Measurements from ENCODE around the gene SPATA20. TPM values are rescaled to one million over a fixed set of nuclear protein-coding genes. Genes with fewer than 3 reads are reported as not detected.

The SPATA20 gene
- total and polyA plus RNA-seq, 11 donors = 13.8 to 83.0 (median 52.3) TPM

DNA sequence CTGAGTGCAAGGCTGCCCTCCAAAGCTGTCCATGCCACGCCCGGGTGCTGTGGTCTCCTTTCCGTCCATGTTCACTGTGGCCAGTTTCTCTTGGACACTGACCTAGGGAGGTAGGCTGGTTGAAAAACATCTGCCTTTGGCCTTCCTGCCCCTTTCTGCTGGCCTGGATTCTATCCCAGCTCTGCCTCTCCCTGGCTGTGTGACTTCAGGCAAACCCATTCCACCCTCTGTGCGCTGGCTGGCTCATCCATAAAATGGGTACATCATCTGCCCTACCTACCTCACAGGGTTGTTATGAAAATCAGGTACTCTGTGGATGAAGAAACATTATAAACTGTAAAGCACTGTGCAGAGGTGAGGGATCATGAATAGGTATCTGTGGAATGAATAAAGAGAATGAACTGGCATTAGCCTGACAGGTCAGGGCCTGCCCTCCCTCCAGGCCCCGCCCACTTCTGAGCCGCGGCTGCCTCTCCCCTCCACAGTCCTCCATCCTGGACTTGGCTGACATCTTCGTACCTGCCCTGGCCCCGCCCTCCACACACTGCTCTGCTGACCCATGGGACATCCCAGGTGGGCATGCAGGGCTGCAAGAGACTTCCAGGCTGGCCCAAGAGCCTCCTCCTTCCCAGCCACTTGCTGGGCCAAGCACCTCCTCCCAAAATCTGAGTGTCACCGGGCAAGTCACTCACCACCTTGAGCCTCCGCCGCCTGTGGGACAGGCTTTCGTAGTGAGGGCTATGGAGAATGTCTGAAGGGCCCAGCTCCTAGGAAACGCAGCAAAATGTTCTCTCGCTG, 7.0 kb upstream of the SPATA20 start:
- DNase-seq (no peak), ATAC-seq (no peak)
- peaks cover 0 to 4% (median 0%) of the 10 kb centered on the region in 9 donors for H3K27me3 ChIP-seq
- no peaks in the 10 kb centered on the region for H3K9me3 ChIP-seq
- peaks cover 0 to 38% (median 17%) of the 10 kb centered on the region in 12 donors for H3K4me1 ChIP-seq
- intact Hi-C loops (cut with DNase I) = loop anchor here in 9 of 10 donors (5.0 to 10.0 kb wide), 7 partner anchors 53 to 425 kb away; no protein-coding TSS in a partner anchor
- 74 to 80% (median 75%) methylated on average over 9 to 15 of the region's 15 CpGs for WGBS, 4 donors
- no peak overlapping the region for H3K4me3 ChIP-seq
- no peak for TF ChIP-seq POLR2A (IDR thresholded peaks at IDR 0.05)
- TF ChIP-seq, protein P1, sequence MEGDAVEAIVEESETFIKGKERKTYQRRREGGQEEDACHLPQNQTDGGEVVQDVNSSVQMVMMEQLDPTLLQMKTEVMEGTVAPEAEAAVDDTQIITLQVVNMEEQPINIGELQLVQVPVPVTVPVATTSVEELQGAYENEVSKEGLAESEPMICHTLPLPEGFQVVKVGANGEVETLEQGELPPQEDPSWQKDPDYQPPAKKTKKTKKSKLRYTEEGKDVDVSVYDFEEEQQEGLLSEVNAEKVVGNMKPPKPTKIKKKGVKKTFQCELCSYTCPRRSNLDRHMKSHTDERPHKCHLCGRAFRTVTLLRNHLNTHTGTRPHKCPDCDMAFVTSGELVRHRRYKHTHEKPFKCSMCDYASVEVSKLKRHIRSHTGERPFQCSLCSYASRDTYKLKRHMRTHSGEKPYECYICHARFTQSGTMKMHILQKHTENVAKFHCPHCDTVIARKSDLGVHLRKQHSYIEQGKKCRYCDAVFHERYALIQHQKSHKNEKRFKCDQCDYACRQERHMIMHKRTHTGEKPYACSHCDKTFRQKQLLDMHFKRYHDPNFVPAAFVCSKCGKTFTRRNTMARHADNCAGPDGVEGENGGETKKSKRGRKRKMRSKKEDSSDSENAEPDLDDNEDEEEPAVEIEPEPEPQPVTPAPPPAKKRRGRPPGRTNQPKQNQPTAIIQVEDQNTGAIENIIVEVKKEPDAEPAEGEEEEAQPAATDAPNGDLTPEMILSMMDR (IDR thresholded peaks at IDR 0.05) = no peak
- H3K36me3 ChIP-seq = peaks cover 0 to 20% (median 0%) of the 10 kb centered on the region in 9 donors
- no peak overlapping the region for H3K27ac ChIP-seq

DNA sequence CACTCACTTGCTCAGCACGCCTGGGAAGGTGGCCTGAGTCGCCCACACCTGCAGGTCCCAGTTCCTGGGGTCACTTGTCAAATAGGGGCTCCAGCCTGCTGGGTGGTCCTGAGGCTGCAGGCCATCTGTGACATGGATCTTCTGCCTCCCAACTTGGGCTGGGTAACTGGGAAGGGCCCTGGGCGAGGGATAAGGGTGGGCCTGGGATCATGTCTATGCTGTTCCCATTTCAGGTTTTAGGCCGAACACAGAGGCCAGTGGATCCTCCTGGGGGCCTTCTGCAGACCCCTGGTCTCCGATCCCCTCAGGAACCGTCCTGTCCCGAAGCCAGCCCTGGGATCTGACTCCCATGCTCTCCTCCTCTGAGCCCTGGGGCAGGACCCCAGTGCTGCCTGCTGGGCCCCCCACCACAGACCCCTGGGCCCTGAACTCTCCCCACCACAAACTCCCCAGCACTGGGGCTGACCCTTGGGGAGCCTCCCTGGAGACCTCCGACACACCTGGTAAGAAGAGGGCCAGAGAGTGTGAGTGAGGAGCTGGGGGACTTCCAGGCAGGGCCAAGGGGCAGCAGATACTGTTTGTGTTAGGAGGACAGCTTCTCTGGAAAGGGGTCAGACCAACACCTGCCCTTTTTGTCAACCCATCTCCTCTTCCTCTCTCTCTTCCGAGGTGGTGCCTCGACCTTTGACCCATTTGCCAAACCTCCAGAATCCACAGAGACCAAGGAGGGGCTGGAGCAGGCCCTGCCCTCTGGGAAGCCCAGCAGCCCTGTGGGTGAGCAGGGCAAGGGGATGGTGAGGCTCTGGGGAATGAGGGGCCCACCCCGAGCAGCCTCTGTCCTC, 6.2 kb upstream of the SPATA20 start:
- Histone ChIP-seq H3K4me1 (peaks cover 0 to 37% (median 17%) of the 10 kb centered on the region in 12 donors), H3K27ac (peak overlapping the region in 6 of 12 donors; percentile 75 to 89 (median 84)), H3K27me3 (no peaks in the 10 kb centered on the region), H3K36me3 (peaks cover 0 to 20% (median 0%) of the 10 kb centered on the region in 9 donors), H3K4me3 (peak overlapping the region in 5 of 12 donors; percentile 62 to 72 (median 64)), H3K9me3 (no peaks in the 10 kb centered on the region)
- DNase-seq (no peak), ATAC-seq (no peak)
- WGBS, 4 donors = 82 to 91% (median 90%) methylated on average over 7 to 11 of the region's 11 CpGs
- intact Hi-C loops (cut with DNase I) = loop anchor here in 9 of 10 donors (5.0 to 10.0 kb wide), 7 partner anchors 53 to 424 kb away; no protein-coding TSS in a partner anchor
- no peak for TF ChIP-seq POLR2A (IDR thresholded peaks at IDR 0.05)
- TF ChIP-seq, protein P1 (IDR thresholded peaks at IDR 0.05) = no peak

GRCh38 chr17:50541402-50541715, 5.6 kb upstream of the SPATA20 start:
- peak overlapping the region; percentile 27 to 86 (median 64) for H3K4me3 ChIP-seq
- H3K36me3 ChIP-seq = peaks cover 0 to 16% (median 0%) of the 10 kb centered on the region in 9 donors
- peak overlapping the region in 11 of 12 donors; percentile 56 to 89 (median 82) for H3K27ac ChIP-seq
- H3K4me1 ChIP-seq = peaks cover 0 to 38% (median 17%) of the 10 kb centered on the region in 12 donors
- no peaks in the 10 kb centered on the region for H3K9me3 ChIP-seq
- TF ChIP-seq, protein P1 (IDR thresholded peaks at IDR 0.05) = no peak
- TF ChIP-seq POLR2A (IDR thresholded peaks at IDR 0.05) = no peak
- intact Hi-C loops (cut with DNase I) = loop anchor here in 9 of 10 donors (5.0 to 10.0 kb wide), 7 partner anchors 54 to 423 kb away; no protein-coding TSS in a partner anchor
- DNase-seq (no peak), ATAC-seq (peak in 1 of 4 donors; percentile 0)
- 58 to 70% (median 65%) methylated on average over 9 of the region's 9 CpGs for WGBS, 4 donors
- H3K27me3 ChIP-seq = peaks cover 0 to 2% (median 0%) of the 10 kb centered on the region in 9 donors

All from heart left ventricle (tissue), 16 donors.